ENCODE data around the gene TGFB2. TPM values are rescaled to one million over a fixed set of nuclear protein-coding genes. Genes with fewer than 3 reads are reported as not detected.

The TGFB2 gene
- total RNA-seq, 2 experiments from 2014 or later = 0.11 TPM

- Histone ChIP-seq H3K27me3 (ENCODE audit: control insufficient read depth in 1 of 2, insufficient read depth in 2 of 2, low read length in 2 of 2) (no peaks in the 10 kb centered on the region), H3K36me3 (ENCODE audit: insufficient read depth, low read length) (peaks cover 17% of the 10 kb centered on the region), H3K9me3 (ENCODE audit: control insufficient read depth in 1 of 2, insufficient read depth in 1 of 2, low read length in 2 of 2) (no peaks in the 10 kb centered on the region), H3K4me1 (ENCODE audit: insufficient read depth, low read length) (no peaks in the 10 kb centered on the region), H3K4me3 (ENCODE audit: low read length) (no peak overlapping the region), H3K27ac (ENCODE audit: low read depth in 1 of 2, low read length in 2 of 2) (no peak overlapping the region)
- Mint-ChIP-seq H3K27ac (no peak overlapping the region), H3K4me3 (no peak overlapping the region), H3K9me3 (no peaks in the 10 kb centered on the region), H3K36me3 (ENCODE audit: low read depth) (peaks cover 41% of the 10 kb centered on the region), H3K27me3 (no peaks in the 10 kb centered on the region), H3K4me1 (ENCODE audit: low read depth) (peaks cover 30% of the 10 kb centered on the region)
- ATAC-seq (ENCODE audit: poor library complexity) (no peak), DNase-seq (no peak)
- POLR2A ChIA-PET = no interaction called here
- TF ChIP-seq CTCF (IDR thresholded peaks at IDR 0.05) = no peak
- CTCF ChIA-PET = no interaction called here
- intact Hi-C loops (cut with DNase I, micrococcal nuclease) = no loop called here
These were observed 47.3 kb upstream of the TGFB2 start for GRCh38 chr1:218297867-218298266.

GRCh38 chr1:218298398-218298797 is 46.7 kb upstream of the TGFB2 start:
- intact Hi-C loops (cut with DNase I, micrococcal nuclease) = no loop called here
- ChIA-PET CTCF (no interaction called here), POLR2A (no interaction called here)
- H3K27ac ChIP-seq (ENCODE audit: low read depth in 1 of 2, low read length in 2 of 2) = no peak overlapping the region
- no peak for ATAC-seq (ENCODE audit: poor library complexity)
- no peak overlapping the region for H3K4me3 ChIP-seq (ENCODE audit: low read length)
- Mint-ChIP-seq H3K9me3 (no peaks in the 10 kb centered on the region), H3K27me3 (no peaks in the 10 kb centered on the region), H3K36me3 (ENCODE audit: low read depth) (peaks cover 46% of the 10 kb centered on the region), H3K27ac (no peak overlapping the region), H3K4me3 (no peak overlapping the region), H3K4me1 (ENCODE audit: low read depth) (peaks cover 30% of the 10 kb centered on the region)
- H3K9me3 ChIP-seq (ENCODE audit: control insufficient read depth in 1 of 2, insufficient read depth in 1 of 2, low read length in 2 of 2) = no peaks in the 10 kb centered on the region
- no peaks in the 10 kb centered on the region for H3K27me3 ChIP-seq (ENCODE audit: control insufficient read depth in 1 of 2, insufficient read depth in 2 of 2, low read length in 2 of 2)
- TF ChIP-seq CTCF (IDR thresholded peaks at IDR 0.05) = no peak
- H3K4me1 ChIP-seq (ENCODE audit: insufficient read depth, low read length) = no peaks in the 10 kb centered on the region
- peaks cover 19% of the 10 kb centered on the region for H3K36me3 ChIP-seq (ENCODE audit: insufficient read depth, low read length)
- no peak for DNase-seq

DNA sequence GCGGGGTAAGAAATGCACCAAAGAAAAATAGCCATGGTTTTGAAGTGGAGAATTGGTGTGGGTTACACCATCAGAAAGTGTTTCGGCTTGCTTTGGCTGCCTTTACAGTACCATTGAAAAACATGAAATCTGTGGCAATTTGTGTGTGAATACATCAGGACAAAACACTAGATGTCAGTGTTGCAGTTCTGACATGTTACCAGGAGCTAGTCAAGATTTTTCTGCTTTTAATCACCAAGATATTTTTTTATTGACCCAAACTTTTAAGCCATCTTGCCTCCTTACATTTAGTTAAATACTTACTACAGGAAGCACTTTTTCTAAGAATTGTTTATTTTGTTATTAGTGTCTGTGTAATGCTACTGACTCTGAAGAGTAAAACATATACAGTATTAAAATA is 45.7 kb upstream of the TGFB2 start:
- Mint-ChIP-seq H3K9me3 (no peaks in the 10 kb centered on the region), H3K4me3 (no peak overlapping the region), H3K27me3 (no peaks in the 10 kb centered on the region), H3K27ac (no peak overlapping the region), H3K36me3 (ENCODE audit: low read depth) (peaks cover 45% of the 10 kb centered on the region), H3K4me1 (ENCODE audit: low read depth) (peaks cover 30% of the 10 kb centered on the region)
- H3K4me1 ChIP-seq (ENCODE audit: insufficient read depth, low read length) = no peaks in the 10 kb centered on the region
- peaks cover 24% of the 10 kb centered on the region for H3K36me3 ChIP-seq (ENCODE audit: insufficient read depth, low read length)
- ChIA-PET POLR2A (interaction anchor here (0.5 to 1.0 kb wide), 3 partner anchors 15 to 1155 kb away, joined by 3 to 4 read pairs (median 3); partner anchors contain the start of gene RRP15), CTCF (no interaction called here)
- H3K4me3 ChIP-seq (ENCODE audit: low read length) = no peak overlapping the region
- H3K27me3 ChIP-seq (ENCODE audit: control insufficient read depth in 1 of 2, insufficient read depth in 2 of 2, low read length in 2 of 2) = no peaks in the 10 kb centered on the region
- H3K9me3 ChIP-seq (ENCODE audit: control insufficient read depth in 1 of 2, insufficient read depth in 1 of 2, low read length in 2 of 2) = no peaks in the 10 kb centered on the region
- peak in 1 of 14 experiments; percentile 7 for DNase-seq
- no peak overlapping the region for H3K27ac ChIP-seq (ENCODE audit: low read depth in 1 of 2, low read length in 2 of 2)
- peak; percentile 33 for TF ChIP-seq CTCF (IDR thresholded peaks at IDR 0.05)
- intact Hi-C loops (cut with DNase I, micrococcal nuclease) = no loop called here
- no peak for ATAC-seq (ENCODE audit: poor library complexity)

All from CD4-positive, alpha-beta T cell (primary cell).